HTR-8/SVneo (cell line): ENCODE results near the gene F12.

ENCODE experiments used
- DNase-seq: peaks from one replicate; pipeline ENCODE4 v3.0.0; 2011; ENCODE audit warnings: low spot score, mixed read lengths; ENCODE audit not compliant: insufficient read length
- FAIRE-seq: peaks from 2 replicates; lab custom pipeline; 2011; peaks lifted over from hg19 to GRCh38; lab: Jason Lieb, UNC

F12 gene

GRCh38 chr5:177372034-177372896 lies 37.1 kb downstream of the F12 start:
- no peak for DNase-seq
- no peak for FAIRE-seq

GRCh38 chr5:177371120-177372033 lies 38.0 kb downstream of the F12 start:
- DNase-seq (no peak), FAIRE-seq (no peak)

- FAIRE-seq: peak; percentile 93
These were observed 38.8 kb downstream of the F12 start for GRCh38 chr5:177370488-177371119.

GRCh38 chr5:177369645-177370440 lies 39.5 kb downstream of the F12 start:
- no peak for DNase-seq

More at GRCh38 chr5:177370488-177371119, 38.8 kb downstream of the F12 start:
- peak; percentile 92 for DNase-seq

GRCh38 chr5:177368869-177369644 lies 40.3 kb downstream of the F12 start:
- peak; percentile 64 for DNase-seq
- FAIRE-seq: peak; percentile 48

More at GRCh38 chr5:177369645-177370440, 39.5 kb downstream of the F12 start:
- FAIRE-seq: no peak

- FAIRE-seq (peak; percentile 20), DNase-seq (no peak)
These were observed 41.1 kb downstream of the F12 start for GRCh38 chr5:177367981-177368868.

GRCh38 chr5:177367323-177367848 lies 42.0 kb downstream of the F12 start:
- no peak for DNase-seq
- no peak for FAIRE-seq

- FAIRE-seq: no peak
- no peak for DNase-seq
These were observed 42.6 kb downstream of the F12 start for GRCh38 chr5:177366528-177367322.

- FAIRE-seq (no peak), DNase-seq (no peak)
These were observed 43.4 kb downstream of the F12 start for GRCh38 chr5:177365845-177366527.

- no peak for FAIRE-seq
- no peak for DNase-seq
These were observed 45.0 kb downstream of the F12 start for GRCh38 chr5:177364159-177364962.

- DNase-seq (no peak), FAIRE-seq (no peak)
These were observed 45.8 kb downstream of the F12 start for GRCh38 chr5:177363565-177363964.

- FAIRE-seq (no peak), DNase-seq (no peak)
These were observed 46.5 kb downstream of the F12 start for GRCh38 chr5:177362610-177363507.

GRCh38 chr5:177362292-177362609 lies 47.1 kb downstream of the F12 start:
- no peak for FAIRE-seq
- no peak for DNase-seq

GRCh38 chr5:177361418-177362291 lies 47.7 kb downstream of the F12 start:
- DNase-seq: no peak
- no peak for FAIRE-seq
